C4-2B (cell line): Measurements from ENCODE around the gene DICER1.

Source experiments
- CTCF ChIP-seq: fragments of 450-650 bp; conservative IDR thresholded peaks from 2 replicates; pipeline ENCODE4 v1.5.1; 2017; ENCODE audit warnings: mild to moderate bottlenecking
- ZFX ChIP-seq: fragments of 450-650 bp; IDR thresholded peaks from 2 replicates; pipeline ENCODE4 v1.6.1; 2017

- TF ChIP-seq CTCF = no peak
- TF ChIP-seq ZFX = no peak
Observed at GRCh38 chr14:95039993-95040348, 117.4 kb downstream of the DICER1 start.
